ENCODE data around the gene DNAH1.

DNAH1 gene

DNA sequence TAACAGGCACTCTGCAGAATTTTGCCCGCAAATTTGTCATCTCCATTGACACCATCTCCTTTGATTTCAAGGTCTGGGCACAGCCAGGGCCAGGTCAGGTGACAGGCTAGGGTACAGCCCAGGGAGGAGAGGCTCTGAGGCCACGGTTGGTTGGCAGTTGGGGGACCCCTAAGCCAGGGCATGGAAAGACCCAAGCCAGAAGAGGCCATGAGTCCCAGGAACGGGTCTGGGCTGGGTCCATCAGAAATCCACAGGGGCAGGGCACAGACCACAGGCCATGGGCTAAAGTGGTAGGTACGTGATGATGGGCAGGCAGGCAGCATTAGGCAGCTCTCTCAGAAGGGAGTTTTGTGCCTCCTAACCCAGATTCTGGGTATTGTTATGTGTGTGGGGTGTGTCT lies 83.0 kb downstream of the DNAH1 start:
- H3K36me3 ChIP-seq (ENCODE audit: control insufficient read depth in 1 of 2, insufficient read depth in 2 of 2, low read depth in 1 of 2, low read length in 2 of 2): peaks cover 51 to 54% of the 10 kb centered on the region in 2 experiments
- H2AFZ ChIP-seq (ENCODE audit: low read depth, low read length): no peak overlapping the region
- peaks cover 2% of the 10 kb centered on the region for H3K4me1 ChIP-seq (ENCODE audit: control insufficient read depth, insufficient read depth, low read depth, low read length)
- H2AK5ac ChIP-seq (ENCODE audit: low read length, severe bottlenecking): no peak overlapping the region
- H2BK15ac ChIP-seq (ENCODE audit: low read depth, poor library complexity, severe bottlenecking): no peak overlapping the region
- H2BK12ac ChIP-seq (ENCODE audit: low read length in 2 of 2): no peak overlapping the region
- WGBS: 92% methylated on average over 4 of the region's 4 CpGs
- DNase-seq: no peak
- no peak overlapping the region for H4K8ac ChIP-seq (ENCODE audit: low read length)
- H3K9me3 ChIP-seq (ENCODE audit: control insufficient read depth, low read length): no peaks in the 10 kb centered on the region
- no peak overlapping the region for H3K23ac ChIP-seq (ENCODE audit: low read length in 2 of 2)
- no peak overlapping the region for H3K14ac ChIP-seq (ENCODE audit: low read length in 2 of 2)
- H3K4me2 ChIP-seq (ENCODE audit: low read length, poor library complexity, severe bottlenecking): no peak overlapping the region
- H3K9ac ChIP-seq (ENCODE audit: low read length): no peak overlapping the region
- H2BK5ac ChIP-seq (ENCODE audit: low read depth, low read length, poor library complexity, severe bottlenecking): no peak overlapping the region
- no peak overlapping the region for H3K4me3 ChIP-seq (ENCODE audit: insufficient read depth in 1 of 2, low read depth in 1 of 2, low read length in 2 of 2)
- H3K18ac ChIP-seq (ENCODE audit: low read depth in 1 of 2, low read length in 2 of 2): no peak overlapping the region
- H4K91ac ChIP-seq (ENCODE audit: low read length): no peak overlapping the region
- no peak overlapping the region for H3K27ac ChIP-seq (ENCODE audit: low read length, poor library complexity, severe bottlenecking)
- H3K27me3 ChIP-seq (ENCODE audit: control insufficient read depth in 1 of 2, insufficient read depth in 1 of 2, low read length in 2 of 2): peaks cover 0 to 9% of the 10 kb centered on the region in 2 experiments
- H2BK120ac ChIP-seq (ENCODE audit: low read depth, low read length): no peak overlapping the region
- H3K79me1 ChIP-seq (replicated peaks; ENCODE audit: low read length, poor library complexity, severe bottlenecking): peaks cover 4% of the 10 kb centered on the region
- no peak overlapping the region for H3K4ac ChIP-seq (ENCODE audit: low read depth in 1 of 2, low read length in 2 of 2)

DNA sequence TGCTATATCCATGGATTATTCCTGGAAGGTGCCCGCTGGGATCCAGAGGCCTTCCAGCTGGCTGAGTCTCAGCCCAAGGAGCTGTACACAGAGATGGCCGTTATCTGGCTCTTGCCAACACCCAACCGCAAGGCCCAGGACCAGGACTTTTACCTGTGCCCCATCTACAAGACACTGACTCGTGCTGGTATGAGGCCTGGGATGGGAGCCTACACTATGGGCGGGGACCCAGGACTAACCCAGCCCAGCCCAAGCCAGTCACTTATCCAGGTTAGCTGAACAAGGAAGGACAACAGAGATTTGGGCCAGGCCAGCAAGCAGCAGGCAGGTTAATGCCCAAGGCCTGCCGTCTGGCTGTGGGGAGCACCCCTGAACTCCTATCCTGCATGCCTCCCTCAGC lies 83.5 kb downstream of the DNAH1 start:
- no peak overlapping the region for H2AFZ ChIP-seq (ENCODE audit: low read depth, low read length)
- H2BK120ac ChIP-seq (ENCODE audit: low read depth, low read length): no peak overlapping the region
- no peak overlapping the region for H3K4me3 ChIP-seq (ENCODE audit: insufficient read depth in 1 of 2, low read depth in 1 of 2, low read length in 2 of 2)
- no peak overlapping the region for H4K91ac ChIP-seq (ENCODE audit: low read length)
- H3K9ac ChIP-seq (ENCODE audit: low read length): no peak overlapping the region
- H4K8ac ChIP-seq (ENCODE audit: low read length): no peak overlapping the region
- H3K4ac ChIP-seq (ENCODE audit: low read depth in 1 of 2, low read length in 2 of 2): no peak overlapping the region
- peaks cover 56 to 59% of the 10 kb centered on the region in 2 experiments for H3K36me3 ChIP-seq (ENCODE audit: control insufficient read depth in 1 of 2, insufficient read depth in 2 of 2, low read depth in 1 of 2, low read length in 2 of 2)
- H2AK5ac ChIP-seq (ENCODE audit: low read length, severe bottlenecking): no peak overlapping the region
- H3K27ac ChIP-seq (ENCODE audit: low read length, poor library complexity, severe bottlenecking): no peak overlapping the region
- no peak overlapping the region for H3K14ac ChIP-seq (ENCODE audit: low read length in 2 of 2)
- no peak for DNase-seq
- no peak overlapping the region for H2BK5ac ChIP-seq (ENCODE audit: low read depth, low read length, poor library complexity, severe bottlenecking)
- H3K23ac ChIP-seq (ENCODE audit: low read length in 2 of 2): no peak overlapping the region
- no peak overlapping the region for H3K18ac ChIP-seq (ENCODE audit: low read depth in 1 of 2, low read length in 2 of 2)
- peaks cover 0 to 9% of the 10 kb centered on the region in 2 experiments for H3K27me3 ChIP-seq (ENCODE audit: control insufficient read depth in 1 of 2, insufficient read depth in 1 of 2, low read length in 2 of 2)
- no peak overlapping the region for H2BK15ac ChIP-seq (ENCODE audit: low read depth, poor library complexity, severe bottlenecking)
- H3K79me1 ChIP-seq (replicated peaks; ENCODE audit: low read length, poor library complexity, severe bottlenecking): peaks cover 7% of the 10 kb centered on the region
- H2BK12ac ChIP-seq (ENCODE audit: low read length in 2 of 2): no peak overlapping the region
- no peak overlapping the region for H3K4me2 ChIP-seq (ENCODE audit: low read length, poor library complexity, severe bottlenecking)
- 97% methylated on average over 6 of the region's 6 CpGs for WGBS
- no peaks in the 10 kb centered on the region for H3K9me3 ChIP-seq (ENCODE audit: control insufficient read depth, low read length)
- peaks cover 2% of the 10 kb centered on the region for H3K4me1 ChIP-seq (ENCODE audit: control insufficient read depth, insufficient read depth, low read depth, low read length)

DNA sequence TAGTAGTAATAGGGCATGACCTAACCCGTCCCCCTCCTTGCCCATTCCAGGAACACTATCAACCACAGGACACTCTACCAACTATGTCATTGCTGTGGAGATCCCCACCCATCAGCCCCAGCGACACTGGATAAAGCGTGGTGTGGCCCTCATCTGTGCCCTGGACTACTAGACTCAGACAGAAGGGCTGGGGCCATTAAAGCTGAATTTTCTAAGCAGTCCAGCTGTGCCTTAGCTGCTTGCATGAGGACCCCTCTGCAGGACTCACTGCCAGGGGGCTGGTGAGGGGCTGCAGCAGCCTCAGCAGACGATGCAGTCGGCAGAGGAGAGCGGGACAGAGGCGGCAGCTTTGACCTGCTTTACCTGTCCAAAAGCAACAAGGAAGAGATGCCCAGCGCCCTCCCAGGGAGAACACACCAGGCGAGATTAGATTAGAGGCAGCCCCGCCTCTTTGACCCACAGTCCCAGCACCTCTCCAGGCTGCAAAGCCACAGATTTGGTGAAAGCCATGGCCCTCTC lies 84.2 kb downstream of the DNAH1 start:
- peaks cover 2% of the 10 kb centered on the region for H3K4me1 ChIP-seq (ENCODE audit: control insufficient read depth, insufficient read depth, low read depth, low read length)
- H3K23ac ChIP-seq (ENCODE audit: low read length in 2 of 2): no peak overlapping the region
- H4K8ac ChIP-seq (ENCODE audit: low read length): no peak overlapping the region
- H2BK120ac ChIP-seq (ENCODE audit: low read depth, low read length): no peak overlapping the region
- no peak overlapping the region for H2BK12ac ChIP-seq (ENCODE audit: low read length in 2 of 2)
- peaks cover 0 to 4% of the 10 kb centered on the region in 2 experiments for H3K27me3 ChIP-seq (ENCODE audit: control insufficient read depth in 1 of 2, insufficient read depth in 1 of 2, low read length in 2 of 2)
- H2AK5ac ChIP-seq (ENCODE audit: low read length, severe bottlenecking): no peak overlapping the region
- no peak overlapping the region for H3K14ac ChIP-seq (ENCODE audit: low read length in 2 of 2)
- no peak overlapping the region for H4K91ac ChIP-seq (ENCODE audit: low read length)
- no peaks in the 10 kb centered on the region for H3K9me3 ChIP-seq (ENCODE audit: control insufficient read depth, low read length)
- no peak overlapping the region for H3K9ac ChIP-seq (ENCODE audit: low read length)
- peaks cover 14% of the 10 kb centered on the region for H3K79me1 ChIP-seq (replicated peaks; ENCODE audit: low read length, poor library complexity, severe bottlenecking)
- H2BK15ac ChIP-seq (ENCODE audit: low read depth, poor library complexity, severe bottlenecking): no peak overlapping the region
- H2AFZ ChIP-seq (ENCODE audit: low read depth, low read length): no peak overlapping the region
- no peak overlapping the region for H3K4me3 ChIP-seq (ENCODE audit: insufficient read depth in 1 of 2, low read depth in 1 of 2, low read length in 2 of 2)
- H3K27ac ChIP-seq (ENCODE audit: low read length, poor library complexity, severe bottlenecking): no peak overlapping the region
- H3K18ac ChIP-seq (ENCODE audit: low read depth in 1 of 2, low read length in 2 of 2): no peak overlapping the region
- H3K4me2 ChIP-seq (ENCODE audit: low read length, poor library complexity, severe bottlenecking): no peak overlapping the region
- H2BK5ac ChIP-seq (ENCODE audit: low read depth, low read length, poor library complexity, severe bottlenecking): no peak overlapping the region
- H3K36me3 ChIP-seq (ENCODE audit: control insufficient read depth in 1 of 2, insufficient read depth in 2 of 2, low read depth in 1 of 2, low read length in 2 of 2): peaks cover 63 to 67% of the 10 kb centered on the region in 2 experiments
- H3K4ac ChIP-seq (ENCODE audit: low read depth in 1 of 2, low read length in 2 of 2): no peak overlapping the region
- no peak for DNase-seq
- 97% methylated on average over 10 of the region's 10 CpGs for WGBS

DNA sequence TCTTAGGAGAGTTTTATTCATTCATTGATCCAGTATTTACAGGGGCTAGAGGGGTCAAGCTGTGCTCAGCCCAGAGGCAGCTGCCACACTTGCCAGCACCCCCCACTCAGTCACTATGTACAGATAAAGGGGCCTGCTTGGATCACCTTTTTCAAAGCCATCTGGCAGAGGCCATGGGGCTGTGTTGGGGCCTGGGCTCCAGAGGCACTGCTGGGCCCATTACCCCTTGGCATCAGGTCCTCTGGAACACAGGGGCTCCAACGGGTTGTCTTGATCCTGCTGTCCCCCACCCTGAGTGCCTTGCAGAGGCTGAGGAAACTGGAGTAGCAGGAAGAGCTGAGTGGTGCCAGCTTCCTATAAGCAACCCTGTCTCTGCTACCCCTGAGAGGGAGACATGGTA lies 84.9 kb downstream of the DNAH1 start:
- H3K27ac ChIP-seq (ENCODE audit: low read length, poor library complexity, severe bottlenecking): no peak overlapping the region
- H3K9ac ChIP-seq (ENCODE audit: low read length): no peak overlapping the region
- no peak overlapping the region for H2BK15ac ChIP-seq (ENCODE audit: low read depth, poor library complexity, severe bottlenecking)
- H3K79me1 ChIP-seq (replicated peaks; ENCODE audit: low read length, poor library complexity, severe bottlenecking): peaks cover 20% of the 10 kb centered on the region
- no peak overlapping the region for H3K23ac ChIP-seq (ENCODE audit: low read length in 2 of 2)
- H3K27me3 ChIP-seq (ENCODE audit: control insufficient read depth in 1 of 2, insufficient read depth in 1 of 2, low read length in 2 of 2): no peaks in the 10 kb centered on the region
- H3K18ac ChIP-seq (ENCODE audit: low read depth in 1 of 2, low read length in 2 of 2): no peak overlapping the region
- no peak overlapping the region for H4K91ac ChIP-seq (ENCODE audit: low read length)
- H3K4me1 ChIP-seq (ENCODE audit: control insufficient read depth, insufficient read depth, low read depth, low read length): peaks cover 3% of the 10 kb centered on the region
- H2BK12ac ChIP-seq (ENCODE audit: low read length in 2 of 2): no peak overlapping the region
- WGBS: 91% methylated on average over 1 of the region's 1 CpG
- no peak overlapping the region for H3K4me3 ChIP-seq (ENCODE audit: insufficient read depth in 1 of 2, low read depth in 1 of 2, low read length in 2 of 2)
- H3K4me2 ChIP-seq (ENCODE audit: low read length, poor library complexity, severe bottlenecking): no peak overlapping the region
- H2AK5ac ChIP-seq (ENCODE audit: low read length, severe bottlenecking): no peak overlapping the region
- no peak for DNase-seq
- H3K14ac ChIP-seq (ENCODE audit: low read length in 2 of 2): no peak overlapping the region
- no peak overlapping the region for H2AFZ ChIP-seq (ENCODE audit: low read depth, low read length)
- H3K4ac ChIP-seq (ENCODE audit: low read depth in 1 of 2, low read length in 2 of 2): no peak overlapping the region
- no peaks in the 10 kb centered on the region for H3K9me3 ChIP-seq (ENCODE audit: control insufficient read depth, low read length)
- H2BK5ac ChIP-seq (ENCODE audit: low read depth, low read length, poor library complexity, severe bottlenecking): no peak overlapping the region
- H2BK120ac ChIP-seq (ENCODE audit: low read depth, low read length): no peak overlapping the region
- no peak overlapping the region for H4K8ac ChIP-seq (ENCODE audit: low read length)
- H3K36me3 ChIP-seq (ENCODE audit: control insufficient read depth in 1 of 2, insufficient read depth in 2 of 2, low read depth in 1 of 2, low read length in 2 of 2): peaks cover 70 to 73% of the 10 kb centered on the region in 2 experiments

All from mesenchymal stem cell (in vitro differentiated cells and primary cell).